PFSK-1 (cell line): ENCODE data around the gene DOCK1.

Source experiments
- FOXP2 ChIP-seq: optimal IDR thresholded peaks from 2 replicates; pipeline ENCODE3; 2011; ENCODE audit warnings: borderline replicate concordance, control low read depth, inconsistent platforms; ENCODE audit not compliant: insufficient read depth; ENCODE audit errors: extremely low read length, extremely low read depth
- POLR2AphosphoS5 ChIP-seq: IDR thresholded peaks from 2 replicates; pipeline ENCODE4 v1.6.1; 2012; ENCODE audit warnings: low read depth, mild to moderate bottlenecking, control low read depth, low read length, moderate library complexity
- TAF1 ChIP-seq: IDR thresholded peaks from 2 replicates; pipeline ENCODE4 v1.6.1; 2012; ENCODE audit warnings: low read length, control low read depth, borderline replicate concordance; ENCODE audit not compliant: insufficient read depth

GRCh38 chr10:127283576-127283975 lies 378.3 kb downstream of the DOCK1 start:
- TF ChIP-seq POLR2AphosphoS5 = no peak
- no peak for TF ChIP-seq FOXP2
- no peak for TF ChIP-seq TAF1
